Choroid plexus epithelial cell (primary cell): ENCODE data around the gene SREK1.

Source experiments
- DNase-seq: peaks from one replicate; pipeline ENCODE4 v3.0.0-alpha.2; 2010; ENCODE audit warnings: low read depth
- H3K4me3 ChIP-seq: 2 replicates; pipeline ENCODE4 v1.5.1; 2011; ENCODE audit warnings: low read depth, mild to moderate bottlenecking, control low read depth, low read length, moderate library complexity
- CTCF ChIP-seq: conservative IDR thresholded peaks from 2 replicates; pipeline ENCODE4 v1.5.1; 2011; ENCODE audit warnings: low read depth, mild to moderate bottlenecking, control low read depth, inconsistent platforms, low read length, moderate library complexity

Gene SREK1

GRCh38 chr5:66144074-66144833 is at the start of gene SREK1:
Gene SREK1 (plus strand): TSS chr5:66144300. CDS start chr5:66144377, 77 bp downstream.
- DNase-seq = peak; percentile 96
- TF ChIP-seq CTCF = no peak
- peak within 1 kb of the TSS; percentile 93 for H3K4me3 ChIP-seq

GRCh38 chr5:66100851-66101250 is 43.2 kb upstream of the SREK1 start:
- TF ChIP-seq CTCF = no peak
- DNase-seq = no peak
- no peak overlapping the region for H3K4me3 ChIP-seq

GRCh38 chr5:66113160-66113559 is 30.9 kb upstream of the SREK1 start:
- no peak for TF ChIP-seq CTCF
- peak; percentile 33 for DNase-seq
- no peak overlapping the region for H3K4me3 ChIP-seq

- no peak for DNase-seq
- TF ChIP-seq CTCF = no peak
- H3K4me3 ChIP-seq = no peak overlapping the region
Measured at GRCh38 chr5:66118304-66118703, 25.8 kb upstream of the SREK1 start.

- TF ChIP-seq CTCF = no peak
- no peak overlapping the region for H3K4me3 ChIP-seq
- DNase-seq = no peak
Measured at GRCh38 chr5:66122379-66123034, 21.6 kb upstream of the SREK1 start.

GRCh38 chr5:66129144-66129543 is 15.0 kb upstream of the SREK1 start:
- no peak overlapping the region for H3K4me3 ChIP-seq
- no peak for TF ChIP-seq CTCF
- no peak for DNase-seq

- no peak for DNase-seq
- no peak for TF ChIP-seq CTCF
- no peak overlapping the region for H3K4me3 ChIP-seq
Measured at GRCh38 chr5:66130493-66130892, 13.6 kb upstream of the SREK1 start.
